HG03432 (cell line): Measurements from ENCODE around the gene IDH3A.

ENCODE experiments used
- ATAC-seq: cut with Tn5 transposase; IDR thresholded peaks from one replicate; pipeline ENCODE4 v1.9.1; 2021; ENCODE audit warnings: mild to moderate bottlenecking, moderate library complexity; ENCODE audit not compliant: unreplicated experiment

The IDH3A gene

DNA sequence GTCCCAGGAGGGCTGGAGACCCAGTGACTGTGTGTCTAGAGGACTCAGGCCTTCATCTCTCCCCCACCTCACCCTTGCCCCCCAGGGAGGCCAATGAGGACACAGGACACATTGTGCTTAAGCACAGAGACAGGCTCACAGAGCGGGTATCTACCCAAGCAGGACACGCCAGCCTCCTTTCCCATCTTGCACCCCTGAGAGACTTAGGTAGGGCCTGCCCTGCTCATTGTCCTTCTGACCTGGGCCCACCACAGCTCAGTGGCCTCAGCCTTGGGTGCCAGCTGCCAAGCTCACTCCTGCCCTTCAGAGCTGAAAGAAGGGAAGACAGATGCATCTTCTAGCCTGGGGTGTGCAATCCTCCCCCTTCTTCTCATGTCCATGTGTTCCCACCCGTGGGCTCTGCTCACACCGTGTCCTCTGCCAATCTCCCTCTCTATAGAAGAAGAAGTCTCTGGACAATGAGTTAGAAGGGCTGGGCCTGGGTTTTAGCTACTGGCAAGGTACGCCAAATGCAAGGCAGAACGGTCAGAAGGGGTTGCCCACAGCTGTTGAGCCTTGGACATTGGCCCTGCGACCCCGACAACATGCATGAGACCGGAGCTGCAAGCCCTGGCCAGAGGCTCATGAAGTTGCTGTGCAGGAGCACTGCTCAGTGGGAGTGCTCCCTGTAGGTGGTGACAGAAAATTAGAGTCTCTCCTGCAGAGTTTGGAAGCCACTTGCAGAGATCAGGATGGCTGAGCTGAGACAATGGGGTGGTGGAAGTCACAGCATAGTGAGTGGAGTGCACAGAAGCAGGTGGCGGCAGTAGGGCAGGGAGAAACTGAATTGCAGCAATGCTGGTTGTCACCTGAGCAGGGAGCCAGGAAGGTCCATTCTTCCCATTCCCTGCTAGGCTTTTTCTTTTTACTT lies 52.4 kb downstream of the IDH3A start:
- ATAC-seq = no peak

GRCh38 chr15:78203346-78204225 lies 54.4 kb downstream of the IDH3A start:
- no peak for ATAC-seq

DNA sequence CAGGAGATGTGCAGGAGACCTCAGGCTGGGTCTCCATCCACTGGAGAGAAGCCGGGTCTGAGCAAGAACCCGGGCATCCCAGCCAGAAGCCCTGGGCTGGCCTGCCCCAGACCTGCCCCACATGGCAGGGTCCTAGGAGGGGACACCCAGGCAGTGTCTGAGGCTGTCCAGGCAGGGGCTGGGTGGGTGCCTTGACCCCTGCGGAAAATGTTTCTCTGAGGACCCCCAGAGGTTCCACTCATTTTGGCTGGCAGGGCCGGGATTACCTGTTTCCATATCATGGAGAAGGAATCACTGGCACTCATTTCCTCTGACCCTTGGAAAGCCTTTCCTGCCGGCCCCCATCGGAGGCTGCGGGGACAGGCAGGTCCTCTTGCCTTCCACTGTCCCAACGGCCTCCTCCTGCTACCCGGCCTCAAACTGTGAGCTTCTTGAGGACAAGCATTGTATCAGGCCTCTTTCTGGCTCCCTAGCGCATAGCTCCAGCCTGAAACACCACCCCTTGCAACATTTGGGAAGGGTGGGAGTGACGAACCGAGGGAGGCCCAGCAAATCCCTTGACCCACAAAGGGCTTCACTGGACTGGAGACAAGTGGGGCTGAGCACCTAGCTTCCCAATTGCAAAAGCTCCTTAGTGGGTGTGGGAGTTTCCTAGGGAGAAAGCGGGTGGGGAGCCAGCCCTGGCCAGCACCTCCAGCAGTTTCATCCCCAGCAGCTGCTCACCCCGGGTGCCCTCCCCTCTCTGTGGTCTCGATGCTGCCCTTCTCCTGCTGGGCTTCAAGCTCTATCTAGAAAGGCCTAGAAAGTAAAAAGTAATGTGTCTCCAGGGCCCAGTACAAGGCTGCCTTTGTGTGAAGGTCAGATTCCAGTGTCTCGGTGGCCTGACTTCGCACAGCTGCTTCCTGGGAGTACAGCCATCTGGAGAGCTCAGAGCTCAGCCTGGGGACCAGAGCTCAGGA lies 55.5 kb downstream of the IDH3A start:
- ATAC-seq = no peak

DNA sequence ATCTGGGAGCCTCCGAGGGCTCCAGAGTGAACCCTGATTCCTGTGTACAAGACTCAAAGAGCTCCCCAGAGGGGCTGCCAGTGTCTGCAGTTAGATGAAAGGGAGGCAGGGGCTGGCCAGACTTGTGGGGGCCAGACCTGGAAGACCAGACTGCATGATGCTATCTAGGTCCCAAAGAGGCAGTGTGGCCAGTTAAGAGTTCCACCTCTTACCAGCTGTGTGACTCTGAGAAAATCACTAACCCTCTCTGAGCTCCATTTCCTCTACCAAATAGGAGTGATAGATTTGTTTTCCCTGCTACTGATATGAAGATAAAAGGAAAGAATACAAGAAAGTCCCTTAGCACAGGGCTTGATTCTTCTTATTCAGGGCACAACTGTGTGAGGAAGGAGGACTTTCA lies 56.2 kb downstream of the IDH3A start:
- no peak for ATAC-seq

GRCh38 chr15:78205856-78206255 lies 56.7 kb downstream of the IDH3A start:
- ATAC-seq = no peak

GRCh38 chr15:78206326-78207109 lies 57.4 kb downstream of the IDH3A start:
- ATAC-seq = no peak

- ATAC-seq = no peak
Measured at GRCh38 chr15:78207110-78207458, 57.9 kb downstream of the IDH3A start.

- no peak for ATAC-seq
Measured at GRCh38 chr15:78207641-78208340, 58.6 kb downstream of the IDH3A start.

DNA sequence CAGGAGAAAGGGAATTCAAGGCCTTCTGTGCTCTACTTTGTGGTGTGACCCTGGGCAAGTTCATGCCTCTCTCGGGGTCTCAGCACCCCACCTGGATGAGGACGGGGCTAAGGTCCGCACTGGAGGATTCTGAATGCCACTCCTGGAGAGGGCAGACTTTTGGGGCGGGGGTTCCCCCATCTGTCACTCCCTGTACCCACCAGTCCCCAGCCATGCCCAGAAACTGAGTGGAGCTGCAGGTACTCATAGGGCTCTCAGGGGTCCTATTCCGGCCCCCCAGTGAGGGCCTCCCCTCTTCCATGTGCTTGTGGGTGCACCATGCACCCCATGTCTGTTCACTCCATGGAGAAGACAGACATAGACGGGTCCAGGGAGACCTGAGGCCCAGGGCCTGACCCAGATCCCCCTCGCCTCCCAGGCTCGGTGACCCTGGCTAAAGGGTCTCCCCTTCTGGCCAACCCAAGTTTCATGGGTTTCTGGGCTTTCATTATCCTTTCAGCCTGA lies 59.2 kb downstream of the IDH3A start:
- no peak for ATAC-seq

- no peak for ATAC-seq
Measured at GRCh38 chr15:78208887-78209645, 59.9 kb downstream of the IDH3A start.

DNA sequence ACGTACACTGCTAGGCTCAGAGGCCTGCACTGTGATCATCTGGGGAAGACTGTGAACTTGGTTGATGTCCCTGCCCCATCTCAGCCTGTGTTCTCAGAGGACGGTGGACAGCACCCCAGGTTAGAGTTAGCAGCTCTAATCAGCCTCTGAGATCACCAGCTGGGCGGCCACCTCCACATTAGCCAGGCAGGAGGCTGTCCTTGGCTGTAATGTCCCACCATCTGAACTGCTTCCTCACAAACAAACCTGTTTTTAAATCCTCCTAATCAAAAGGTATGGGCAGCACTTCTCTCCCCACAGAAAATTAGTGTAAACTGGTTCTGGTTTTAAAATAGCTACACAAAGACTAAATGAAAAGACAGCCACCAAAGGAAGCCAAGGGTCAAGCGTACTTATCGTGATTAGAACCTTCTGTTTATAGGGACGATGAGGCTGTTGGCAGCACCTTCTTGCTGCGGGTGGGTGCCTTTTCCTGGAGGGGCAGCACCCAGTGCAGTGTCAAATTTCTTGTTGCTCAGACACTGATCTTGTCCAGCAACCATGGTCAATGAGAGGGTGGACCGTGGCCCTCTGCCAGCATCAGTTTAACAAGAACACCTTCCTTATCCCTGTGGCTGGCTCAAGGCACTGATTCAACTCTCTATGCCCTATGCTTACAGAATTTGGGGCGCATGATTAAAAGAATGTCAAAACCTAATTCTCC lies 60.6 kb downstream of the IDH3A start:
- no peak for ATAC-seq

- no peak for ATAC-seq
Measured at GRCh38 chr15:78210349-78210717, 61.2 kb downstream of the IDH3A start.

GRCh38 chr15:78211189-78211921 lies 62.2 kb downstream of the IDH3A start:
- ATAC-seq = no peak

DNA sequence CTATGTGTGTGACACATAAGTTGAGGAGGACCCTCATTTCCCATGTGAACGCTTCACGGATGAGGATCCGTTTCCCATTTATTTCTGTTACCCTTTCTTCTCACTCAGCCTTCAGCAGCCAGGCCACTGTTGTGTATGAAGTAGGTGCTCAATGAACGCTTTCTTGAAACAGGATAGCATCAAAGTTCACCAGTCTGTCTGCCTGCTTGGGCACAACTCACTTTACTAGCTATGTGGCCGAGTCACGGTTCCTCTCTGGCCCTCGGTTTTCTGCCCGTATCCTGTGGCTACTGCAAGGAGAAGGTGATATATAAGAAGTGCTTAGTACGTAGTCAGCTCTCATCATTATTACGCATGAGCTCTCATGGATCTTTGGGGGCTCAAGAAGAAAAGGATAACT lies 62.8 kb downstream of the IDH3A start:
- no peak for ATAC-seq

GRCh38 chr15:78212546-78213424 lies 63.6 kb downstream of the IDH3A start:
- ATAC-seq = no peak

DNA sequence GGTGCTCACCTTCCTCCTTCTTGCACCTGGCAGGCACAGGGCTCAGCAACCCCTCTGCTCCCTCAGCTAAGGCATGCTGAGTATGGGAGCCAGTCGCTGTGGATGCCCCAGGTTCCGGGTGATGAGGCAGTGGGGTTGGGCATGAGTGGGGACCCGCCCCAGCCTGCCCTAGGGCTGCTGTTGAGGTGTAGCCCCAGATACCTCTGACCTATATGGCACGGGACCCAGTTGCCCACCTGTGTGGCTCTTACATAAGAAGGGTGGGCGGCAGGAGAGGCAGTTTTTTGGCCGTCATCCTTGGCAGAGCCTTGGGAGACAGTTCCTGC lies 64.2 kb downstream of the IDH3A start:
- no peak for ATAC-seq
